Testis (tissue), 3 donors: ENCODE measurements around the gene PLK5. TPM values are rescaled to one million over a fixed set of nuclear protein-coding genes. Genes with fewer than 3 reads are reported as not detected.
"Not testable (repeated sequence)": the region's sequence is repeated elsewhere in the genome, so short reads cannot be mapped to it uniquely, and the experiment has no call there.

Source experiments
- DNase-seq: peaks from one replicate; pipeline ENCODE4 v3.0.0-alpha.2; 2019
- H3K27ac ChIP-seq, 2 donors: fragments of 200-600 bp; sonication (generic); one replicate each; pipeline ENCODE4 v1.5.1; 2019
- H3K27me3 ChIP-seq: fragments of 200-600 bp; sonication (generic); one replicate; pipeline ENCODE4 v1.5.1; 2019
- H3K36me3 ChIP-seq: fragments of 200-600 bp; sonication (generic); one replicate; pipeline ENCODE4 v1.5.1; 2017; ENCODE audit warnings: low read depth; ENCODE audit errors: missing control alignments
- H3K4me1 ChIP-seq: fragments of 200-600 bp; sonication (generic); one replicate; pipeline ENCODE4 v1.5.1; 2019
- H3K4me3 ChIP-seq, 2 donors: fragments of 200-600 bp; sonication (generic); one replicate each; pipeline ENCODE4 v1.5.1; 2017 to 2019
- H3K9me3 ChIP-seq: fragments of 200-600 bp; sonication (generic); one replicate; pipeline ENCODE4 v1.5.1; 2017
- POLR2A ChIP-seq: fragments of 450-650 bp; IDR thresholded peaks from one replicate; pipeline ENCODE4 v1.6.1; 2017; ENCODE audit warnings: antibody characterized with exemption, mild to moderate bottlenecking, moderate library complexity
- WGBS, 2 donors: methylation state at CpG; one replicate each; pipeline ENCODE4 v1.1.5; 2018; 5-methylcytosine and 5-hydroxymethylcytosine counted together
- intact Hi-C: fragments of 100-400 bp; cut with DNase I; formaldehyde crosslinking; loops from one replicate; pipeline ENCODE4 v1.15.1; 2023; ENCODE audit warnings: low total_unique reads
- polyA plus RNA-seq: library from polyadenylated mRNA; stranded (reverse); fragments of 350-450 nt; fragmentation: Illumina TruSeq; extraction: RNeasy Lipid Tissue Mini Kit (QIAGEN cat#74804); gene quantifications from one replicate; pipeline ENCODE4 v1.2.3, GENCODE V29; 2014; ENCODE audit warnings: low read depth, low replicate concordance; ENCODE audit not compliant: insufficient read depth
- total RNA-seq, 2 donors: library from RNA; depleted of rRNA; stranded (reverse); fragments of >200 nt; gene quantifications; one replicate each; pipeline ENCODE4 v1.2.3, GENCODE V29; 2016
- TF ChIP-seq, protein P1 (sequence below), 3 experiments: fragments of 450-650 bp in 2 of 3; fragments of 200-600 bp in 1 of 3; sonication (generic) in 1 of 3; IDR thresholded peaks; one replicate each; pipeline ENCODE4 v1.5.1; 2016 to 2019; ENCODE audit warnings: antibody characterized with exemption in 3 of 3, mild to moderate bottlenecking in 2 of 3, moderate library complexity in 1 of 3

PLK5 gene
- total and polyA plus RNA-seq, 3 donors from 2014 or later = 2.4 to 31.5 (median 13.4) TPM

DNA sequence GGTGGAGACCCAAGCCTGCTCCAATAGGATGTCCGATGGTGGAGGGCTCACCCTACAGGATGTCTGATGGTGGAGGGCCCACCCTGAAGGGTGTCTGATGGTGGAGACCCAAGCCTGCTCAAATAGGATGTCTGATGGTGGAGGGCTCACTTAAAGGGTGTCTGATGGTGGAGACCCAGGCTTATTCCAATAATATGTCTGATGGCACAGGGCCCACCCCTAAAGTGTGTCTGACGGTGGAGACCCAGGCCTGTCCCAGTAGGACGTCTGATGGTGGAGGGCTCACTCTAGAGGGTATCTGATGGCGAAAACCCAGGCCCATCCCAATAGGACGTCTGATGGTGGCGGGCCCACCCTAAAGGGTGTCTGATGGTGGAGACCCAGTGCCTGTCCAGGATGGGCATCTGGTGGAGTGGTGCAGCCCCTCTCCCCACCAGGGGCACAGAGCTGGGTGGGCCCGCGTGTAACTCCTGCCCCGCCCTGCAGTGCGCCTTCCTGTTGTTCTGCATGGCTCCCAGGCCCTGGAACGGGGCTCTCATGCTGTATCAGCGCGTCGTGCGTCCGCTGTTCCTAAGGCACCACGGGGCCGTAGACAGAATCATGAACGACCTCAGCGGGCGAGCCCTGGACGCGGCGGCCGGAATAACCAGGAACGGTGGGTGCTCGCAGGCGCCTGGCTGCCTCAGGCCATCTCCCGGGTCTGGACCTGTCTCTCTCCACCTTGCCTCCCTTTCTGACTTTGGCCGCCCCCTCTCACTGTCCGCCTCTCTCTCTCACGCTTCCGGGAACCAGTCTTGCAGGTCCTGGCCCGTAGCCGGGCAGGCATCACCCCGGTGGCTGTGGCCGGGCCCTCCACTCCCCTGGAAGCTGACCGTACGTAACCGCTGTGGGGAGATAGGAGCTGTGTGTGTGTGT lies 27.8 kb upstream of the PLK5 start:
- no peaks in the 10 kb centered on the region for H3K27me3 ChIP-seq
- H3K27ac ChIP-seq = no peak overlapping the region
- DNase-seq = no peak
- no peak for TF ChIP-seq POLR2A
- TF ChIP-seq, protein P1, sequence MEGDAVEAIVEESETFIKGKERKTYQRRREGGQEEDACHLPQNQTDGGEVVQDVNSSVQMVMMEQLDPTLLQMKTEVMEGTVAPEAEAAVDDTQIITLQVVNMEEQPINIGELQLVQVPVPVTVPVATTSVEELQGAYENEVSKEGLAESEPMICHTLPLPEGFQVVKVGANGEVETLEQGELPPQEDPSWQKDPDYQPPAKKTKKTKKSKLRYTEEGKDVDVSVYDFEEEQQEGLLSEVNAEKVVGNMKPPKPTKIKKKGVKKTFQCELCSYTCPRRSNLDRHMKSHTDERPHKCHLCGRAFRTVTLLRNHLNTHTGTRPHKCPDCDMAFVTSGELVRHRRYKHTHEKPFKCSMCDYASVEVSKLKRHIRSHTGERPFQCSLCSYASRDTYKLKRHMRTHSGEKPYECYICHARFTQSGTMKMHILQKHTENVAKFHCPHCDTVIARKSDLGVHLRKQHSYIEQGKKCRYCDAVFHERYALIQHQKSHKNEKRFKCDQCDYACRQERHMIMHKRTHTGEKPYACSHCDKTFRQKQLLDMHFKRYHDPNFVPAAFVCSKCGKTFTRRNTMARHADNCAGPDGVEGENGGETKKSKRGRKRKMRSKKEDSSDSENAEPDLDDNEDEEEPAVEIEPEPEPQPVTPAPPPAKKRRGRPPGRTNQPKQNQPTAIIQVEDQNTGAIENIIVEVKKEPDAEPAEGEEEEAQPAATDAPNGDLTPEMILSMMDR (IDR thresholded peaks at IDR 0.05) = no peak
- intact Hi-C loops = no loop called here
- H3K4me1 ChIP-seq = peaks cover 40% of the 10 kb centered on the region
- H3K4me3 ChIP-seq = no peak overlapping the region
- no peaks in the 10 kb centered on the region for H3K9me3 ChIP-seq
- WGBS, 2 donors = 85 to 91% methylated on average over 36 to 40 of the region's 40 CpGs
- no peaks in the 10 kb centered on the region for H3K36me3 ChIP-seq

DNA sequence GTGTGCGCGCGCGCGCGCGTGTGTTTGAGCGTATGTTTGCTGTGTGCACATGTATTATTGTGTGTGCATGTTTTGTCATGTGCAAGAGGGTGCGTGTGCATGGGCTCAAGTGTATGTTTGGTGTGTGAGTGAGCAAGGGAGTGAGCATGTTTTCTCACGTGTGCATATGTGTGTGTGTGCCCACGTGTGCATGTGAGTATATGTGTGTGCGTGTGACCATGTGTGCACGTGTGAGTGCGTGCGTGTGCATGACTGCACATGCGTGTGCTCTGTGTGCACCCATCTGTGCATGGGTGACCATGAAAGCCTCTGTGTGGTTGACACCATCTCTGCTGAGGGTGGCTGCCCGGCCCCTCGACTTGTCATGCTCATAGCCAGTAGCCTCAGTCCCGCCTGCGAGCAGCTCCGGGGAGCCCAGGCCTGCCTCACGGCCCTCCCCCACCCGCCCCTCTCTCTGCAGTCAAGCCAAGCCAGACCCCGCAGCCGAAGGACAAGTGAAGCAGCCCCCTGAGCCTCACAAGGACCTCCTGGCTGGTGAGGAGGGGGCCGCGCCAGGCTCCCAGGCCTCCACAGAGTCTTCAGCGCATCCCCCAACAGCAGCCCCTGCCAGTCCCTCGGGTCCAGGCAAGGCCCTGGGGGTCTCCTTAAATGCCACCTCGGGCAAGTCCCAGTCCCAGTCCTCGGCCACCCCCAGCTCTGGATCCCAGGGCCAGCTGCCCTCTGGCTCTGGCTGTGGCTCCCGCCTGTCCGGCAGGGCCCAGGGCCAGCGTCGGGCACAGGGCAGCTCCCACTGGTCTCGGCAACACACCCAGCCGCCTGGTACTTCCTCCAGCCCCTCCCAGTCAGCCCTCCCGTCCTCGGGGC lies 26.9 kb upstream of the PLK5 start:
- 72 to 76% methylated on average over 24 to 32 of the region's 39 CpGs for WGBS, 2 donors
- no peak for TF ChIP-seq POLR2A
- TF ChIP-seq, protein P1 (IDR thresholded peaks at IDR 0.05) = no peak
- Histone ChIP-seq H3K4me1 (peaks cover 37% of the 10 kb centered on the region), H3K27ac (no peak overlapping the region), H3K27me3 (no peaks in the 10 kb centered on the region), H3K36me3 (no peaks in the 10 kb centered on the region), H3K4me3 (no peak overlapping the region), H3K9me3 (no peaks in the 10 kb centered on the region)
- peak; percentile 52 for DNase-seq
- intact Hi-C loops = no loop called here

DNA sequence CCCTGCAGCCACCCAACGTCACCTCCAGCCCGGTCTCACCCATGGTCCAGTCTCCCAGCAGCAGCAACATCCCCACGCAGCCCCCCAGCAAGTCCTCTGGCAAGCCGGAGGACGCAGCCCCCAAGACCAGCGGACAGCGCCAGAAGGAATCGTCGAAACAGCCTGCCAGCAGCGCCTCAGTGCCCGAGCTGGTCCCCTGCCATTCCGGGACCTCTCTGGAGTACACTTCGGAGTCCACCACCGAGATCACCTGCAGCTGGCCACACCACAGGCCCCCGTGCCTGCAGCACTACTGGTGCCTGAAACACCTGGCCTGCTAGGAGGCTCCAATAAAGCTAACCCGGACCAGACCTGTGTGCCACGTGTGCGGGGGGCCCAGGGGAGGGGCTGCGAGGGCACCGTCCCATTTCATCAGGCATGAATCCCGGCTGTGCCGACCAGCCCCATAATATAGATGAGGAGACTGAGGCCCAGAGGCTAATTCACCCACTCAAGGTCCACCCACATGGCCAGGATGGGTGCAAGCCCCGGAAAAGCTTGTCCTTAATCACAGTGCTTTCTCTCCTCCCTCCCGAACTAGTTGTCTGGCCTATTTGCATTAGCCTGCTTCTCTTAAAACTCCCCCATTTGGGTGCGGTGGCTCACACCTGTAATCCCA lies 26.2 kb upstream of the PLK5 start:
- TF ChIP-seq, protein P1 (IDR thresholded peaks at IDR 0.05) = no peak
- TF ChIP-seq POLR2A = no peak
- 72 to 86% methylated on average over 6 to 25 of the region's 25 CpGs for WGBS, 2 donors
- H3K27ac ChIP-seq = no peak overlapping the region
- H3K9me3 ChIP-seq = no peaks in the 10 kb centered on the region
- DNase-seq = no peak
- H3K4me1 ChIP-seq = peaks cover 34% of the 10 kb centered on the region
- H3K4me3 ChIP-seq = no peak overlapping the region
- no peaks in the 10 kb centered on the region for H3K36me3 ChIP-seq
- intact Hi-C loops = no loop called here
- no peaks in the 10 kb centered on the region for H3K27me3 ChIP-seq

DNA sequence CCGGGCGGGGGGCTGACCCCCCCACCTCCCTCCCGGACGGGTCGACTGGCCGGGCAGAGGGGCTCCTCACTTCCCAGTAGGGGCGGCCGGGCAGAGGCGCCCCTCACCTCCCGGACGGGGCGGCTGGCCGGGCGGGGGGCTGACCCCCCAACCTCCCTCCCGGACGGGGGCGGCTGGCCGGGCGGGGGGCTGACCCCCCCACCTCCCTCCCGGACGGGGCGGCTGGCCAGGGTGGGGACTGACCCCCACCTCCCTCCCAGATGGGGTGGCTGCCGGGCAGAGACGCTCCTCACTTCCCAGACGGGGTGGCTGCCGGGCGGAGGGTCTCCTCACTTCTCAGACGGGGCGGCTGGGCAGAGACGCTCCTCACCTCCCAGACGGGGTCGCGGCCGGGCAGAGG lies 24.6 kb upstream of the PLK5 start:
- DNase-seq, H3K36me3 ChIP-seq, H3K27ac ChIP-seq, H3K4me3 ChIP-seq, H3K27me3 ChIP-seq, intact Hi-C loops, H3K9me3 ChIP-seq: not testable (repeated sequence)
- no CpG with 5 or more reads among the region's 34 CpGs for WGBS, 2 donors
- H3K4me1 ChIP-seq = peaks cover 35% of the 10 kb centered on the region

DNA sequence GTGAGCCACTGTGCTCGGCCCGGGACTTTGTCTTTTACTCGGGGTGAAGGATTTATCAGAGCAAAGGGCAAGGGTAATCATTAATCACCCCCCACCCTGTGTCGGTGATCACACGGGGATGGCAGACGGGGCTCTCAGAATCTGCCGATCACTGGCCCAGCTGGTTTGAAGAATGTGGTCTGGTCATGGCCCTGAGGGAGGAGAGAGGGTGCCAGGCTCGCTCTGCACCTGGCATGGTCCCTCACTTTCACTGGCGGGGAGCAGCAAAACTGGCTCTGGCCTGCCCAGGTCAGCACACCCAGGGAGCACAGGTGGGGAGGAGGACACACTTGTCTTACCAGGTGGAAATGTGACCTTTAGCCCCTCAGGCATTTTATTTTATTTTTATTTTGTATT lies 22.7 kb upstream of the PLK5 start:
- Histone ChIP-seq H3K4me1 (peaks cover 25% of the 10 kb centered on the region), H3K4me3 (no peak overlapping the region), H3K27ac (no peak overlapping the region), H3K27me3 (no peaks in the 10 kb centered on the region), H3K36me3 (no peaks in the 10 kb centered on the region), H3K9me3 (no peaks in the 10 kb centered on the region)
- TF ChIP-seq, protein P1 (IDR thresholded peaks at IDR 0.05) = no peak
- no peak for TF ChIP-seq POLR2A
- intact Hi-C loops = no loop called here
- no peak for DNase-seq
- 75% methylated on average over 9 of the region's 9 CpGs for WGBS, 2 donors
